Neural progenitor cell (in vitro differentiated cells): Measurements from ENCODE around the gene EXOC4. TPM values are rescaled to one million over a fixed set of nuclear protein-coding genes. Genes with fewer than 3 reads are reported as not detected.
"Not testable (repeated sequence)": the region's sequence is repeated elsewhere in the genome, so short reads cannot be mapped to it uniquely, and the experiment has no call there.

ENCODE experiments used
- DNase-seq: peaks from one replicate; pipeline ENCODE4 v3.0.0-alpha.2; 2016; ENCODE audit warnings: low spot score
- H2AFZ ChIP-seq: fragments of 200-600 bp; sonication (generic); replicated peaks from 2 replicates; pipeline ENCODE4 v1.6.1; 2016; ENCODE audit warnings: antibody characterized with exemption
- H3F3A ChIP-seq: fragments of 200-600 bp; sonication (generic); 2 replicates; pipeline ENCODE4 v1.6.1; 2016; ENCODE audit warnings: antibody characterized with exemption, low read depth
- H3K27ac ChIP-seq: fragments of 200-600 bp; sonication (generic); 2 replicates; pipeline ENCODE4 v1.5.1; 2016; ENCODE audit warnings: mild to moderate bottlenecking
- H3K27me3 ChIP-seq: fragments of 200-600 bp; sonication (generic); 2 replicates; pipeline ENCODE4 v1.6.1; 2016; ENCODE audit warnings: mild to moderate bottlenecking, moderate library complexity
- H3K36me3 ChIP-seq: fragments of 200-600 bp; sonication (generic); 2 replicates; pipeline ENCODE4 v1.5.1; 2016
- H3K4me1 ChIP-seq: fragments of 200-600 bp; sonication (generic); 2 replicates; pipeline ENCODE4 v1.6.1; 2016; ENCODE audit warnings: mixed run types
- H3K4me2 ChIP-seq: fragments of 200-600 bp; sonication (generic); 2 replicates; pipeline ENCODE4 v1.6.1; 2016
- H3K4me3 ChIP-seq: fragments of 200-600 bp; sonication (generic); 2 replicates; pipeline ENCODE4 v1.5.1; 2016
- H3K79me2 ChIP-seq: fragments of 200-600 bp; sonication (generic); 2 replicates; pipeline ENCODE4 v1.6.1; 2016; ENCODE audit warnings: low read depth
- H3K9ac ChIP-seq: fragments of 200-600 bp; sonication (generic); 2 replicates; pipeline ENCODE4 v1.6.1; 2016
- H3K9me3 ChIP-seq: fragments of 200-600 bp; sonication (generic); 2 replicates; pipeline ENCODE4 v1.5.1; 2016; ENCODE audit warnings: low read depth
- H4K20me1 ChIP-seq: fragments of 200-600 bp; sonication (generic); 2 replicates; pipeline ENCODE4 v1.6.1; 2016; ENCODE audit warnings: low read depth
- H3K27ac Mint-ChIP-seq: 3 replicates; pipeline ENCODE4 v1.8.0; 2021; ENCODE audit warnings: mixed read lengths
- H3K27me3 Mint-ChIP-seq: 2 replicates; pipeline ENCODE4 v1.8.0; 2022; ENCODE audit warnings: low read depth, mild to moderate bottlenecking, inconsistent platforms, moderate library complexity, mixed read lengths; ENCODE audit not compliant: insufficient read depth
- H3K36me3 Mint-ChIP-seq: 3 replicates; pipeline ENCODE4 v1.8.0; 2021; ENCODE audit warnings: mixed read lengths
- H3K4me1 Mint-ChIP-seq: 3 replicates; pipeline ENCODE4 v1.8.0; 2021; ENCODE audit warnings: mixed read lengths
- H3K4me3 Mint-ChIP-seq: 3 replicates; pipeline ENCODE4 v1.8.0; 2021; ENCODE audit warnings: mild to moderate bottlenecking, moderate library complexity, mixed read lengths
- H3K9me3 Mint-ChIP-seq: 3 replicates; pipeline ENCODE4 v1.8.0; 2020; ENCODE audit warnings: mixed read lengths
- CTCF ChIP-seq: fragments of 200-600 bp; sonication (generic); IDR thresholded peaks from 2 replicates; pipeline ENCODE4 v1.5.1; 2017; ENCODE audit warnings: antibody characterized with exemption, mild to moderate bottlenecking
- EZH2 ChIP-seq: fragments of 200-600 bp; sonication (generic); IDR thresholded peaks from 2 replicates; pipeline ENCODE4 v1.6.1; 2017; ENCODE audit warnings: antibody characterized with exemption, mild to moderate bottlenecking, moderate library complexity
- EZH2phosphoT487 ChIP-seq: fragments of 200-600 bp; sonication (generic); IDR thresholded peaks from 2 replicates; pipeline ENCODE4 v1.6.1; 2017; ENCODE audit warnings: antibody characterized with exemption
- total RNA-seq: library from RNA; depleted of rRNA; stranded (reverse); fragments of >200 nt; gene quantifications from 2 replicates; pipeline ENCODE4 v1.2.3, GENCODE V29; 2015; ENCODE audit warnings: low replicate concordance

EXOC4 gene
- total RNA-seq, 1 donor from 2014 or later, result 129 TPM

- Histone ChIP-seq H3K79me2 (no peaks in the 10 kb centered on the region), H3F3A (no peaks in the 10 kb centered on the region), H3K36me3 (peaks cover 3% of the 10 kb centered on the region), H3K4me3 (no peak overlapping the region), H4K20me1 (peaks cover 2% of the 10 kb centered on the region), H3K4me1 (no peaks in the 10 kb centered on the region), H3K9me3 (no peaks in the 10 kb centered on the region), H3K9ac (no peak overlapping the region), H3K27ac (no peak overlapping the region), H2AFZ (no peak overlapping the region), H3K27me3 (no peaks in the 10 kb centered on the region), H3K4me2 (no peak overlapping the region)
- Mint-ChIP-seq H3K4me3 (no peak overlapping the region), H3K36me3 (peaks cover 12% of the 10 kb centered on the region), H3K4me1 (no peaks in the 10 kb centered on the region), H3K9me3 (peaks cover 2% of the 10 kb centered on the region), H3K27ac (no peak overlapping the region), H3K27me3 (no peaks in the 10 kb centered on the region)
- no peak for TF ChIP-seq EZH2phosphoT487
- DNase-seq, result no peak
These were observed 62.6 kb downstream of the EXOC4 start for GRCh38 chr7:133315332-133316040.

GRCh38 chr7:133319842-133320241 lies 67.0 kb downstream of the EXOC4 start:
- Histone ChIP-seq H3K27me3 (no peaks in the 10 kb centered on the region), H2AFZ (no peak overlapping the region), H3F3A (no peaks in the 10 kb centered on the region), H3K4me2 (no peak overlapping the region), H3K4me1 (no peaks in the 10 kb centered on the region), H4K20me1 (no peaks in the 10 kb centered on the region), H3K79me2 (peaks cover 22% of the 10 kb centered on the region), H3K4me3 (no peak overlapping the region), H3K36me3 (peaks cover 13% of the 10 kb centered on the region), H3K27ac (no peak overlapping the region), H3K9me3 (no peaks in the 10 kb centered on the region), H3K9ac (no peak overlapping the region)
- Mint-ChIP-seq H3K4me1 (no peaks in the 10 kb centered on the region), H3K4me3 (no peak overlapping the region), H3K27me3 (no peaks in the 10 kb centered on the region), H3K9me3 (peaks cover 31% of the 10 kb centered on the region), H3K27ac (no peak overlapping the region), H3K36me3 (peaks cover 39% of the 10 kb centered on the region)
- TF ChIP-seq CTCF, result no peak
- no peak for TF ChIP-seq EZH2phosphoT487
- no peak for TF ChIP-seq EZH2
- DNase-seq, result no peak

- Histone ChIP-seq H3K4me1 (no peaks in the 10 kb centered on the region), H2AFZ (no peak overlapping the region), H3K9me3 (no peaks in the 10 kb centered on the region), H3K27me3 (no peaks in the 10 kb centered on the region), H3F3A (no peaks in the 10 kb centered on the region), H3K4me3 (no peak overlapping the region), H3K4me2 (no peak overlapping the region), H3K36me3 (peaks cover 13% of the 10 kb centered on the region), H4K20me1 (no peaks in the 10 kb centered on the region), H3K79me2 (peaks cover 22% of the 10 kb centered on the region), H3K9ac (no peak overlapping the region), H3K27ac (no peak overlapping the region)
- H3K4me1 Mint-ChIP-seq, result no peaks in the 10 kb centered on the region
- DNase-seq, result no peak
- H3K9me3 Mint-ChIP-seq, result peaks cover 40% of the 10 kb centered on the region
- no peak overlapping the region for H3K4me3 Mint-ChIP-seq
- H3K27me3 Mint-ChIP-seq, result no peaks in the 10 kb centered on the region
- peaks cover 48% of the 10 kb centered on the region for H3K36me3 Mint-ChIP-seq
- no peak overlapping the region for H3K27ac Mint-ChIP-seq
- TF ChIP-seq EZH2phosphoT487 (no peak), EZH2 (no peak), CTCF (no peak)
These were observed 68.0 kb downstream of the EXOC4 start for GRCh38 chr7:133320891-133321290.

- H3K9me3 Mint-ChIP-seq, result peaks cover 43% of the 10 kb centered on the region
- Histone ChIP-seq H3K36me3 (peaks cover 13% of the 10 kb centered on the region), H3K79me2 (peaks cover 22% of the 10 kb centered on the region)
- not testable (repeated sequence) for H3K27ac ChIP-seq, DNase-seq, H3K4me2 ChIP-seq, H3K9ac ChIP-seq, H3K27me3 ChIP-seq, H3K4me1 Mint-ChIP-seq, H3K4me1 ChIP-seq, H3K27ac Mint-ChIP-seq, H4K20me1 ChIP-seq, H3K9me3 ChIP-seq, H3K27me3 Mint-ChIP-seq, H2AFZ ChIP-seq, H3K4me3 Mint-ChIP-seq, H3F3A ChIP-seq, H3K4me3 ChIP-seq
- H3K36me3 Mint-ChIP-seq, result peaks cover 52% of the 10 kb centered on the region
These were observed 68.5 kb downstream of the EXOC4 start for GRCh38 chr7:133321366-133321765.

- H3K27me3 Mint-ChIP-seq, H3K9me3 ChIP-seq, H3K27me3 ChIP-seq, H4K20me1 ChIP-seq, H3K36me3 ChIP-seq, H3F3A ChIP-seq, H3K9ac ChIP-seq, H3K27ac ChIP-seq, H3K4me3 Mint-ChIP-seq, H3K4me1 ChIP-seq, H3K4me2 ChIP-seq, H2AFZ ChIP-seq, DNase-seq, H3K27ac Mint-ChIP-seq, H3K4me3 ChIP-seq: not testable (repeated sequence)
- Mint-ChIP-seq H3K4me1 (peaks cover 17% of the 10 kb centered on the region), H3K36me3 (peaks cover 63% of the 10 kb centered on the region), H3K9me3 (peaks cover 52% of the 10 kb centered on the region)
- peaks cover 24% of the 10 kb centered on the region for H3K79me2 ChIP-seq
These were observed 73.9 kb downstream of the EXOC4 start for GRCh38 chr7:133326745-133327144.

GRCh38 chr7:133328021-133328420 lies 75.1 kb downstream of the EXOC4 start:
- H3K4me1 ChIP-seq, H2AFZ ChIP-seq, H3K36me3 ChIP-seq, H3K9ac ChIP-seq, H3K27ac Mint-ChIP-seq, H3K4me3 ChIP-seq, H3F3A ChIP-seq, H3K27me3 ChIP-seq, H3K4me3 Mint-ChIP-seq, H3K9me3 ChIP-seq, H3K27me3 Mint-ChIP-seq, DNase-seq, H3K27ac ChIP-seq, H3K4me2 ChIP-seq, H4K20me1 ChIP-seq: not testable (repeated sequence)
- peaks cover 51% of the 10 kb centered on the region for H3K36me3 Mint-ChIP-seq
- peaks cover 16% of the 10 kb centered on the region for H3K79me2 ChIP-seq
- H3K9me3 Mint-ChIP-seq, result peaks cover 40% of the 10 kb centered on the region
- peaks cover 17% of the 10 kb centered on the region for H3K4me1 Mint-ChIP-seq
